Muscle of leg (tissue), 11 donors: Measurements from ENCODE around the gene AICDA. TPM values are rescaled to one million over a fixed set of nuclear protein-coding genes. Genes with fewer than 3 reads are reported as not detected.
A peak's percentile ranks its signal among the peaks of the same experiment; 100 is the strongest.
"Not testable (repeated sequence)": the region's sequence is repeated elsewhere in the genome, so short reads cannot be mapped to it uniquely, and the experiment has no call there.

ENCODE experiments used
- DNase-seq: peaks from one replicate; pipeline ENCODE4 v3.0.0; 2013
- H3K27ac ChIP-seq: one replicate; pipeline ENCODE4 v1.5.1; 2013; ENCODE audit warnings: mild to moderate bottlenecking, low read length, control low read depth
- H3K27me3 ChIP-seq: one replicate; pipeline ENCODE4 v1.6.1; 2013; ENCODE audit warnings: low read length; ENCODE audit not compliant: control insufficient read depth, insufficient read depth
- H3K36me3 ChIP-seq: one replicate; pipeline ENCODE4 v1.6.1; 2013; ENCODE audit warnings: low read length; ENCODE audit not compliant: control insufficient read depth, insufficient read depth
- H3K4me1 ChIP-seq: one replicate; pipeline ENCODE4 v1.6.1; 2013; ENCODE audit warnings: low read length; ENCODE audit not compliant: control insufficient read depth, insufficient read depth
- H3K4me3 ChIP-seq: one replicate; pipeline ENCODE4 v1.5.1; 2013; ENCODE audit warnings: low read length, control low read depth
- H3K9me3 ChIP-seq: replicated peaks from 2 replicates; pipeline ENCODE4 v1.6.1; 2013; ENCODE audit warnings: low read depth, low read length; ENCODE audit not compliant: control insufficient read depth
- WGBS: methylation state at CpG from one replicate; pipeline ENCODE4 v1.1.5; 2013; ENCODE audit warnings: missing lambda C conversion rate; ENCODE audit not compliant: insufficient coverage; 5-methylcytosine and 5-hydroxymethylcytosine counted together
- polyA plus RNA-seq, 8 donors: library from polyadenylated mRNA; unstranded; fragments of 120-200 nt; gene quantifications; one replicate each; pipeline versions ENCODE4 v1.2.1 to v1.2.3, GENCODE V29; 2013; ENCODE audit warnings: inconsistent platforms in 1 of 8, low replicate concordance in 1 of 8; ENCODE audit not compliant: insufficient read length in 8 of 8, insufficient read depth in 1 of 8
- total RNA-seq: library from RNA; stranded (reverse); fragments of 120-200 nt; gene quantifications from one replicate; pipeline ENCODE4 v1.2.4, GENCODE V29; 2013

Gene AICDA
- total and polyA plus RNA-seq, 9 donors = 0.09 to 0.65 (median 0.19) TPM

DNA sequence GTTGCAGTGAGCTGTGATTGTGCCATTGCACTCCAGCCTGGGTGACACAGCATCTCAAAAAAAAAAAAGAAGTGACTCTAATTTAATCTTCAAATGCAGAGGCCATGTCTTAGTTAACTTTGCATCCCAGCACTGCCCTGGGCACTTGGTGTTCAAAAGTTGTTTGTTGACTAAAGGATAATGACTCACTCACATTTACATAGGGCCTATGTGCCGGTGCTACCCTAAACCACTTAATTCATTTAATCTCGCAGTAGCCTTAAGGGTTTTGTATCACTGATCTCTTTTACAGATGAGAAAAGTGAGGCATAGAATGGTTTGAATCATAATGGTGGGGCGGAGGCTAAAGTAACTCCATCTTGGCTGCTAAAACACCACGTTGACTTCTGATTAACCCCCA lies 26.3 kb upstream of the AICDA start:
- H3K9me3 ChIP-seq = no peaks in the 10 kb centered on the region
- no peaks in the 10 kb centered on the region for H3K4me1 ChIP-seq
- H3K36me3 ChIP-seq = no peaks in the 10 kb centered on the region
- no peak overlapping the region for H3K4me3 ChIP-seq
- H3K27ac ChIP-seq = no peak overlapping the region
- WGBS = no CpG with 5 or more reads among the region's 4 CpGs
- H3K27me3 ChIP-seq = no peaks in the 10 kb centered on the region
- no peak for DNase-seq

DNA sequence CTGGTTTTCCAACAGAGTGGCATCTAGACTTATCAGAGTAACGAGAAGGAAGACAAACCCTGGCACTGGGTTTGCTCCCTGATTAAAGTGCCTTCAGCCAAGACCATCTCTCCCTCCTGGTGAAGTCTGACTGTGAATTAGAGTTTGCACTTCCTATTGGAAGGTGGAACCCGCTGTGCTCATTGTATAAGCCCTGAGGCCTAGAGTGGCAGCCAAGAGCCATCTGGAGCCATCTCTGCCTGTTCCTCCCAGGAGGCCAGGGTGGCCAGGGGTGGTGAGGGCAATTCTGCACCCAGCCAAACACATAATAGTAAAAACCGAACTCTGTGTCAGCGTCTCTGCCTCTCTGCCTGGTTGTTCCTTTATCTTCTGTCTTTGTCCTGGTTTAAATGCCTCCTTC lies 25.0 kb upstream of the AICDA start:
- no peaks in the 10 kb centered on the region for H3K4me1 ChIP-seq
- WGBS = 75% methylated on average over 2 of the region's 4 CpGs

DNA sequence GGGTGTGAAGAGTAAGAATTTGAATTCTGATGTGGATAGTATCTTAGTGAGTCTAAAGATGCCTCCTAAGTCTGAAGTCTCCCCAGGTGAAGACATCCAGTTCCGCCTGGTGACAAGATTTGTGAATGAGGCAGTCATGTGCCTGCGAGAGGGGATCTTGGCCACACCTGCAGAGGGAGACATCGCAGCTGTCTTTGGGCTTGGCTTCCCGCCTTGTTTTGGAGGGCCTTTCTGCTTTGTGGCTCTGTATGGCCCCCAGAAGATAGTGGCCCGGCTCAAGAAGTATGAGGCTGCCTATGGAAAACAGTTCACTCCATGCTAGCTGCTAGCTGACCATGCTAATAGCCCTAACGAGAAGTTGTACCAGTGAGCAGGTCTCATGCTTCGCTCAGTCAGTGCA lies 24.6 kb upstream of the AICDA start:
- H3K27ac ChIP-seq = no peak overlapping the region

More for the DNA sequence above, 25.0 kb upstream of the AICDA start:
- H3K9me3 ChIP-seq = no peaks in the 10 kb centered on the region
- DNase-seq = no peak
- H3K36me3 ChIP-seq = no peaks in the 10 kb centered on the region
- H3K27me3 ChIP-seq = no peaks in the 10 kb centered on the region
- no peak overlapping the region for H3K27ac ChIP-seq
- no peak overlapping the region for H3K4me3 ChIP-seq

DNA sequence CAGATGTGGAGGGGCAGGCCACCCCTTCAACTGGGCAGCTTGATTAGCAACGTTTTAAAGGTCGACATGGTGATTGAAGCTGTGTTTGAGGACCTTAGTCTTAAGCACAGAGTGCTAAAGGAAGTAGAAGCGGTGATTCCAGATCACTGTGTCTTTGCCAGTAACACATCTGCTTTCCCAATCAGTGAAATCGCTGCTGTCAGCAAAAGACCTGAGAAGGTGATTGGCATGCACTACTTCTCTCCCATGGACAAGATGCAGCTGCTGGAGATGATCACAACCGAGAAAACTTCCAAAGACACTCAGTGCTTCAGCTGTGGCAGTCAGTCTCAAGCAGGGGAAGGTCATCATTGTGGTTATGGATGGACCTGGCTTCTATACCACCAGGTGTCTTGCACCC lies 23.9 kb upstream of the AICDA start:
- 60% methylated on average over 1 of the region's 5 CpGs for WGBS
- H3K9me3 ChIP-seq = no peaks in the 10 kb centered on the region
- H3K27me3 ChIP-seq = no peaks in the 10 kb centered on the region
- no peaks in the 10 kb centered on the region for H3K4me1 ChIP-seq
- no peak overlapping the region for H3K27ac ChIP-seq
- H3K4me3 ChIP-seq = no peak overlapping the region
- DNase-seq = peak; percentile 25
- H3K36me3 ChIP-seq = no peaks in the 10 kb centered on the region

More for the DNA sequence above, 24.6 kb upstream of the AICDA start:
- Histone ChIP-seq H3K4me1 (no peaks in the 10 kb centered on the region), H3K9me3 (no peaks in the 10 kb centered on the region), H3K4me3 (no peak overlapping the region), H3K36me3 (no peaks in the 10 kb centered on the region), H3K27me3 (no peaks in the 10 kb centered on the region)
- DNase-seq = no peak
- 94% methylated on average over 6 of the region's 7 CpGs for WGBS

DNA sequence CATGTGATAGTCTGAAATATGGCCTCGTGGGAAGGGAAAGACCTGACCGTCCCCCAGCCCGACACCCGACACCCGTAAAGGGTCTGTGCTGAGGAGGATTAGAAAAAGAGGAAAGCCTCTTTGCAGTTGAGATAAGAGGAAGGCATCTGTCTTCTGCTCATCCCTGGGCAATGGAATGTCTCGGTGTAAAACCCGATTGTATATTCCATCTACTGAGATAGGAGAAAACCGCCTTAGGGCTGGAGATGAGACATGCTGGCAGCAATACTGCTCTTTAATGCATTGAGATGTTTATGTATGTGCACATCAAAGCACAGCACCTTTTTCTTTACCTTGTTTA lies 23.3 kb upstream of the AICDA start:
- H3K4me3 ChIP-seq, H3K36me3 ChIP-seq, H3K27me3 ChIP-seq, H3K4me1 ChIP-seq, H3K9me3 ChIP-seq, H3K27ac ChIP-seq, DNase-seq: not testable (repeated sequence)
- 60% methylated on average over 3 of the region's 8 CpGs for WGBS

DNA sequence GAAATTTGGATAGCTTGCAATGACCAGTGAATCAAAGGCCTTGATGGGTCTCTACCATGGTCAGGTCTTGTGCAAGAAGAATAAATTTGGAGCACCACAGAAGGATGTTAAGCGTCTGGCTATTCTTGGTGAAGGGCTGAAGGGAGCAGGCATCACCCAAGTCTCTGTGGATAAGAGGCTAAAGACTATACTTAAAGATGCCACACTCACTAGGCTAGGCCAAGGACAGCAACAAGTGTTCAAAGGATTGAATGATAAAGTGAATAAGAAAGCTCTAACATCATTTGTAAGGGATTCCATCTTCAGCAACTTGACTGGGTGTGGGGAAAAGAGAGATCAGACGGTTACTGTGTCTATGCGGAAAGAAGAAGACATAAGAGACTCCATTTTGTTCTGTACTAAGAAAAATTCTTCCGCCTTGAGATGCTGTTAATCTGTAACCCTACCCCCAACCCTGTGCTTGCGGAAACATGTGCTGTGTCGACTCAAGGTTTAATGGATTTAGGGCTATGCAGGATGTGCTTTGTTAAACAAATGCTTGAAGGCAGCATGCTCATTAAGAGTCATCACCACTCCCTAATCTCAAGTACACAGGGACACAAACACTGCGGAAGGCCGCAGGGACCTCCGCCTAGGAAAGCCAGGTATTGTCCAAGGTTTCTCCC lies 22.8 kb upstream of the AICDA start:
- WGBS = 100% methylated on average over 1 of the region's 9 CpGs
- DNase-seq, H3K4me3 ChIP-seq: not testable (repeated sequence)

DNA sequence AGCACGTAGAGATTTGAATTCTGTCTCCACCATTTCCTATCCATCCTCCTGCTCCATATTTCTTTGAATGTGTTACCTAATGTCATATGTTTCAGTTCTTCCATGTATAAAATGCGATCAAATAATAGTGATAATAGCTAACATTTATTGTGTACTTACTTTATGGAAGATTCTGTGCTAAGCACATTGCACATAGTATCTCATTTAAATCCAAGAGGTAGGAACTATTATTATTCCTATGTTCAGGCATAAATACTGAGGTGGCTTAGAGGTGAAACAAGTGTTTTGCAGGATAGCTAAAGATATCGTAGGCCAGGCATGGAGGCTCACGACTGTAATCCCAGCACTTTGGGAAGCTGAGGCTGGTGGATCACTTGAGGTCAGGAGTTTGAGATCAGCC lies 17.5 kb upstream of the AICDA start:
- peaks cover 2% of the 10 kb centered on the region for H3K4me1 ChIP-seq
- H3K9me3 ChIP-seq = no peaks in the 10 kb centered on the region
- no peaks in the 10 kb centered on the region for H3K27me3 ChIP-seq
- no peak overlapping the region for H3K27ac ChIP-seq
- no CpG with 5 or more reads among the region's 4 CpGs for WGBS
- no peak overlapping the region for H3K4me3 ChIP-seq
- DNase-seq = no peak
- no peaks in the 10 kb centered on the region for H3K36me3 ChIP-seq

More for the DNA sequence above, 22.8 kb upstream of the AICDA start:
- H3K36me3 ChIP-seq, H3K9me3 ChIP-seq, H3K4me1 ChIP-seq, H3K27me3 ChIP-seq, H3K27ac ChIP-seq: not testable (repeated sequence)

DNA sequence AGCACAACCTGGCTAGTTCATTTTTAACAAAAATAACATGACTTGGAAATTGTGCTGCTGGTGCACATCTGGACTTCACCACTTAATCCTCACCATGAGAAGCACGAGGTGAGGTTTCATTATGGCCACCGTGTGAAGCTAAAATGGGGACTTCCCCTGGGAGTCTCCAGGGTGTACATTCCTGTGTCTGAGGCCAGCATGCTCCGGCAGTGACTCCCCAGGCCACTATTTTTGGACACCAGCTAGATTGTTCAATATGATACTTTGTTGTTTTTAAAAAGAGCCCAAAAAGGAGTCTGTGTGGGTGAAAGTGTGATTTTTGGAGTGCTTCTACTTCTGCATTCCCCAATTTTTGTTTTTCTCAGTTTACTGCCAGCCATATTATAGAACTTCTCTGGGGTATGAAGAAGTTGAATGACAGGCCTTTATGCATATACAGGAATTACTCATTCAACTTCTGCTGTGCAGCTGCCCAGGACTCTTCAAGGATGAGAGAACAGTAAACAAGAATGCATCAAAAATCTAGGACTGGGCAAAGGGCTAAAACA lies 16.9 kb upstream of the AICDA start:
- no CpG with 5 or more reads among the region's 3 CpGs for WGBS
- Histone ChIP-seq H3K4me3 (no peak overlapping the region), H3K27ac (no peak overlapping the region), H3K4me1 (peaks cover 2% of the 10 kb centered on the region), H3K9me3 (no peaks in the 10 kb centered on the region), H3K36me3 (no peaks in the 10 kb centered on the region), H3K27me3 (no peaks in the 10 kb centered on the region)
- DNase-seq = no peak

DNA sequence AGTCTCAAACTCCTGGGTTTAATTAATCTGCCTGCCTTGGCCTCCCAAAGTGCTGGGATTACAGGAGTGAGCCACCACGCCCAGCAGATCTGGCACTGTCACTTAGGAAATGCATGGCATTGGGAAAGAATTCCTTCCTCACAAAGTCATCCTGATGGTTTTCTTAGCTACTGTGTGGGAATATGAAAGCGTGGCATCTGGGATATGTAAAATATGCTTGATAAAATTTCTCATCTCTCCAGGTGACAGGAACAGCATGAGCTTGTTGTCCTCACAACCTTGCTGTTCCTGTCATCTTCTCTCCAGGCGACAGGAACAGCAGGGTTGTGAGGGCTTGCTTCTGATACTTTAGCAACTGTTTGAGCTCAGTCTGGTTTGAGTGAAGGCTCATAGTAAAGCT lies 16.1 kb upstream of the AICDA start:
- H3K9me3 ChIP-seq = no peaks in the 10 kb centered on the region
- H3K4me1 ChIP-seq = peaks cover 2% of the 10 kb centered on the region
- no peak for DNase-seq
- no peak overlapping the region for H3K27ac ChIP-seq
- H3K4me3 ChIP-seq = no peak overlapping the region
- no CpG with 5 or more reads among the region's 3 CpGs for WGBS
- H3K36me3 ChIP-seq = no peaks in the 10 kb centered on the region
- H3K27me3 ChIP-seq = no peaks in the 10 kb centered on the region

DNA sequence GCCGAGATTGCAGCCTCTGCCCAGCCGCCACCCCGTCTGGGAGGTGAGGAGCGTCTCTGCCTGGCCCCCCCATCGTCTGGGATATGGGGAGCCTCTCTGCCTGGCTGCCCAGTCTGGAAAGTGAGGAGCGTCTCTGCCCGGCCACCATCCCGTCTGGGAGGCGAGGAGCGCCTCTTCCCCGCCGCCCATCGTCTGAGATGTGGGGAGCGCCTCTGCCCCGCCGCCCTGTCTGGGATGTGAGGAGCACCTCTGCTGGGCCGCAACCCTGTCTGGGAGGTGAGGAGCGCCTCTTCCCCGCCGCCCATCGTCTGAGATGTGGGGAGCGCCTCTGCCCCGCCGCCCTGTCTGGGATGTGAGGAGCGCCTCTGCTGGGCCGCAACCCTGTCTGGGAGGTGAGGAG lies 12.1 kb upstream of the AICDA start:
- not testable (repeated sequence) for H3K4me1 ChIP-seq, H3K4me3 ChIP-seq, H3K27ac ChIP-seq, DNase-seq, H3K9me3 ChIP-seq, H3K36me3 ChIP-seq, H3K27me3 ChIP-seq
- WGBS = no CpG with 5 or more reads among the region's 26 CpGs

DNA sequence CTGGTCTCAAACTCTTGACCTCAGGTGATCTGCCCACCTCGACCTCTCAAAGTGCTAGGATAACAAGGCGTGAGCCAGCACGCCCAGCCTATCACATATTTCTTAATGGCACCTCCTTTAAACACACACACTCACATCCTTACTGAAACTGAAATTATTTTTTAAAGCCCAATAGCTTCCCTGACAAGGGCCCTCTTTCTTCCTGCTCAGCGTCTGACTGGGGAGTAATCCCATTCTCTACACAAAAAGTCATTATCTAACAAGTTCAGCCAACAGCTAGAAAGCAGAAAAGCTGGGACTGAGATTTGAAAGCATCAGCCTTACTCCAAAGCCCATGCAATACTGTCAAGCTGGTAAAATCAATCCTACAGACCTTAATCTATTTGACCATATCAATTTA lies 10.0 kb upstream of the AICDA start:
- no peaks in the 10 kb centered on the region for H3K27me3 ChIP-seq
- no peak overlapping the region for H3K27ac ChIP-seq
- WGBS = 82% methylated on average over 4 of the region's 4 CpGs
- H3K4me3 ChIP-seq = no peak overlapping the region
- peaks cover 2% of the 10 kb centered on the region for H3K9me3 ChIP-seq
- no peaks in the 10 kb centered on the region for H3K36me3 ChIP-seq
- no peak for DNase-seq
- H3K4me1 ChIP-seq = no peaks in the 10 kb centered on the region
